ENCODE results near the gene OSBPL1A. TPM values are rescaled to one million over a fixed set of nuclear protein-coding genes. Genes with fewer than 3 reads are reported as not detected.
A peak's percentile ranks its signal among the peaks of the same experiment; 100 is the strongest.

Gene OSBPL1A
- total RNA-seq, 2 experiments from 2014 or later = 2.4 to 2.7 TPM

- no peak overlapping the region for H3K4me3 Mint-ChIP-seq
- intact Hi-C loops (cut with micrococcal nuclease) = no loop called here
- H3K27me3 Mint-ChIP-seq (ENCODE audit: low read depth) = no peaks in the 10 kb centered on the region
- H3K4me1 Mint-ChIP-seq (ENCODE audit: low read depth) = no peaks in the 10 kb centered on the region
- no peak overlapping the region for H3K27ac Mint-ChIP-seq
- H3K36me3 Mint-ChIP-seq (ENCODE audit: low read depth) = peaks cover 12% of the 10 kb centered on the region
- H3K9me3 Mint-ChIP-seq = no peaks in the 10 kb centered on the region
- CTCF ChIA-PET = interaction anchor here (1.1 to 1.6 kb wide), 2 partner anchors 10 to 208 kb away, joined by 4 read pairs; no protein-coding TSS in a partner anchor
- no peak for DNase-seq
Observed at GRCh38 chr18:24126155-24126961, 271.3 kb downstream of the OSBPL1A start.

GRCh38 chr18:24121625-24122024 is 276.0 kb downstream of the OSBPL1A start:
- Mint-ChIP-seq H3K36me3 (ENCODE audit: low read depth) (peaks cover 12% of the 10 kb centered on the region), H3K4me1 (ENCODE audit: low read depth) (no peaks in the 10 kb centered on the region), H3K9me3 (no peaks in the 10 kb centered on the region), H3K27ac (no peak overlapping the region), H3K27me3 (ENCODE audit: low read depth) (no peaks in the 10 kb centered on the region), H3K4me3 (no peak overlapping the region)
- DNase-seq = no peak
- intact Hi-C loops (cut with micrococcal nuclease) = no loop called here
- CTCF ChIA-PET = interaction anchor here (1.5 kb wide), 1 partner anchor 203 kb away, joined by 3 read pairs; no protein-coding TSS in a partner anchor

GRCh38 chr18:24120676-24121075 is 276.9 kb downstream of the OSBPL1A start:
- H3K9me3 Mint-ChIP-seq = no peaks in the 10 kb centered on the region
- intact Hi-C loops (cut with micrococcal nuclease) = no loop called here
- peaks cover 3% of the 10 kb centered on the region for H3K4me1 Mint-ChIP-seq (ENCODE audit: low read depth)
- CTCF ChIA-PET = interaction anchor here (0.6 to 1.7 kb wide), 4 partner anchors 40 to 589 kb away, joined by 3 to 9 read pairs (median 6); no protein-coding TSS in a partner anchor
- peaks cover 14% of the 10 kb centered on the region for H3K36me3 Mint-ChIP-seq (ENCODE audit: low read depth)
- H3K27me3 Mint-ChIP-seq (ENCODE audit: low read depth) = no peaks in the 10 kb centered on the region
- H3K27ac Mint-ChIP-seq = no peak overlapping the region
- no peak for DNase-seq
- H3K4me3 Mint-ChIP-seq = no peak overlapping the region

- DNase-seq = peak; percentile 91
- H3K4me3 Mint-ChIP-seq = no peak overlapping the region
- peak overlapping the region; percentile 38 for H3K27ac Mint-ChIP-seq
- CTCF ChIA-PET = interaction anchor here (0.7 to 1.5 kb wide), 11 partner anchors 12 to 497 kb away, joined by 3 to 9 read pairs (median 3); no protein-coding TSS in a partner anchor
- H3K9me3 Mint-ChIP-seq = no peaks in the 10 kb centered on the region
- intact Hi-C loops (cut with micrococcal nuclease) = loop anchor here (1.0 to 2.0 kb wide), 9 partner anchors 43 to 616 kb away; partner anchors contain the start of gene RMC1
- H3K27me3 Mint-ChIP-seq (ENCODE audit: low read depth) = no peaks in the 10 kb centered on the region
- peaks cover 15% of the 10 kb centered on the region for H3K36me3 Mint-ChIP-seq (ENCODE audit: low read depth)
- H3K4me1 Mint-ChIP-seq (ENCODE audit: low read depth) = peaks cover 15% of the 10 kb centered on the region
Observed at GRCh38 chr18:24118750-24119577, 278.7 kb downstream of the OSBPL1A start.

- CTCF ChIA-PET = interaction anchor here (1.0 to 1.1 kb wide), 3 partner anchors 98 to 413 kb away, joined by 3 read pairs; no protein-coding TSS in a partner anchor
- H3K27me3 Mint-ChIP-seq (ENCODE audit: low read depth) = no peaks in the 10 kb centered on the region
- no peaks in the 10 kb centered on the region for H3K9me3 Mint-ChIP-seq
- peaks cover 13% of the 10 kb centered on the region for H3K36me3 Mint-ChIP-seq (ENCODE audit: low read depth)
- no peak overlapping the region for H3K4me3 Mint-ChIP-seq
- H3K27ac Mint-ChIP-seq = no peak overlapping the region
- DNase-seq = no peak
- intact Hi-C loops (cut with micrococcal nuclease) = no loop called here
- H3K4me1 Mint-ChIP-seq (ENCODE audit: low read depth) = peaks cover 28% of the 10 kb centered on the region
Observed at GRCh38 chr18:24115628-24116027, 282.0 kb downstream of the OSBPL1A start.

- peaks cover 11% of the 10 kb centered on the region for H3K36me3 Mint-ChIP-seq (ENCODE audit: low read depth)
Observed at GRCh38 chr18:24114924-24115549, 282.6 kb downstream of the OSBPL1A start.

GRCh38 chr18:24112874-24113615 is 284.6 kb downstream of the OSBPL1A start:
- intact Hi-C loops (cut with micrococcal nuclease) = no loop called here
- peaks cover 8% of the 10 kb centered on the region for H3K36me3 Mint-ChIP-seq (ENCODE audit: low read depth)
- no peaks in the 10 kb centered on the region for H3K27me3 Mint-ChIP-seq (ENCODE audit: low read depth)
- peaks cover 28% of the 10 kb centered on the region for H3K4me1 Mint-ChIP-seq (ENCODE audit: low read depth)
- DNase-seq = no peak
- CTCF ChIA-PET = no interaction called here
- no peak overlapping the region for H3K4me3 Mint-ChIP-seq
- no peaks in the 10 kb centered on the region for H3K9me3 Mint-ChIP-seq
- H3K27ac Mint-ChIP-seq = peak overlapping the region; percentile 5

More at GRCh38 chr18:24114924-24115549, 282.6 kb downstream of the OSBPL1A start:
- H3K27ac Mint-ChIP-seq = no peak overlapping the region
- no peak for DNase-seq
- H3K4me1 Mint-ChIP-seq (ENCODE audit: low read depth) = peaks cover 28% of the 10 kb centered on the region
- H3K9me3 Mint-ChIP-seq = no peaks in the 10 kb centered on the region
- CTCF ChIA-PET = interaction anchor here (1.1 to 1.4 kb wide), 3 partner anchors 196 to 412 kb away, joined by 3 to 4 read pairs (median 3); no protein-coding TSS in a partner anchor
- intact Hi-C loops (cut with micrococcal nuclease) = no loop called here
- H3K27me3 Mint-ChIP-seq (ENCODE audit: low read depth) = no peaks in the 10 kb centered on the region
- no peak overlapping the region for H3K4me3 Mint-ChIP-seq

GRCh38 chr18:24112464-24112863 is 285.2 kb downstream of the OSBPL1A start:
- CTCF ChIA-PET = interaction anchor here (0.9 kb wide), 1 partner anchor 36 kb away, joined by 3 read pairs; no protein-coding TSS in a partner anchor
- intact Hi-C loops (cut with micrococcal nuclease) = no loop called here
- Mint-ChIP-seq H3K9me3 (no peaks in the 10 kb centered on the region), H3K27ac (no peak overlapping the region), H3K27me3 (ENCODE audit: low read depth) (no peaks in the 10 kb centered on the region), H3K36me3 (ENCODE audit: low read depth) (peaks cover 7% of the 10 kb centered on the region), H3K4me1 (ENCODE audit: low read depth) (peaks cover 28% of the 10 kb centered on the region), H3K4me3 (no peak overlapping the region)
- no peak for DNase-seq

Small RNA genes lying within 50 kb of the gene (microRNA-seq; reads per million reads assigned to microRNA genes)
- gene MIR320C2 (ENCODE audit: borderline microRNAs expressed, borderline replicate concordance) = not detected

Other genes with a start within 250 kb of the OSBPL1A start
- gene IMPACT, start 28.8 kb upstream of the OSBPL1A start, total RNA-seq = 10 to 100 TPM; 19.4 to 19.9 TPM
- gene HRH4, start 62.8 kb upstream of the OSBPL1A start, total RNA-seq = not detected

Measured in activated naive CD4-positive, alpha-beta T cell treated with anti-CD3 and anti-CD28 coated beads for 36 hours (primary cell).